Measurements from ENCODE around the gene AUTS2. TPM values are rescaled to one million over a fixed set of nuclear protein-coding genes. Genes with fewer than 3 reads are reported as not detected.

AUTS2 gene
- total and polyA plus RNA-seq, 4 donors, result 4.9 to 24.4 (median 7.0) TPM

DNA sequence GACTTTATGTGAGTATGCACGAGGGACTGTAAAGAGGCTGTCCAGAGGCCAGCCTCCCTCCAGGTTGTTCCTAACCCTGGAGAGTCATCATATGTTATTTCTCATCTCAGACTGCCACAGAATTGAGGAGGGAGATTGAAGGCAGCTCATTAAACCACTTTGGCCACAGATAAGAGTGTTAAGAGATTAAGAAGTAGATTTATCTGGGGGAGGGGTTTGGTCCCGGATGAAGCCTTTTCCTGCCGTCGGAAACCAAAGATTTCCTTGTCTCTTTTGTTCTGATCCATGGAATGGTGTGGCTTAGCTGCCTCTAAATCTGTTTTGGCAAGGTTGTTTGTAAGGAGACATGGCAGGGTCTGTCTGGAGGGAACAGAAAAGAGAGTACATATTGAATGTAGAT lies 338.8 kb downstream of the AUTS2 start:
- WGBS, result 78% methylated on average over 4 of the region's 4 CpGs
- no peak for DNase-seq (ENCODE audit: low spot score)
- H3K4me1 ChIP-seq (ENCODE audit: control insufficient read depth in 4 of 4, insufficient read depth in 4 of 4, low read length in 3 of 4), result peaks cover 0 to 4% (median 0%) of the 10 kb centered on the region in 4 donors
- TF ChIP-seq FOXA2 (IDR thresholded peaks at IDR 0.05), result no peak
- TF ChIP-seq, protein P1, sequence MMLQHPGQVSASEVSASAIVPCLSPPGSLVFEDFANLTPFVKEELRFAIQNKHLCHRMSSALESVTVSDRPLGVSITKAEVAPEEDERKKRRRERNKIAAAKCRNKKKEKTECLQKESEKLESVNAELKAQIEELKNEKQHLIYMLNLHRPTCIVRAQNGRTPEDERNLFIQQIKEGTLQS (IDR thresholded peaks at IDR 0.05), result no peak
- no peak for TF ChIP-seq HNF4A (conservative IDR thresholded peaks at IDR 0.05)
- TF ChIP-seq NR2F2 (IDR thresholded peaks at IDR 0.05), result no peak
- TF ChIP-seq, protein P2, sequence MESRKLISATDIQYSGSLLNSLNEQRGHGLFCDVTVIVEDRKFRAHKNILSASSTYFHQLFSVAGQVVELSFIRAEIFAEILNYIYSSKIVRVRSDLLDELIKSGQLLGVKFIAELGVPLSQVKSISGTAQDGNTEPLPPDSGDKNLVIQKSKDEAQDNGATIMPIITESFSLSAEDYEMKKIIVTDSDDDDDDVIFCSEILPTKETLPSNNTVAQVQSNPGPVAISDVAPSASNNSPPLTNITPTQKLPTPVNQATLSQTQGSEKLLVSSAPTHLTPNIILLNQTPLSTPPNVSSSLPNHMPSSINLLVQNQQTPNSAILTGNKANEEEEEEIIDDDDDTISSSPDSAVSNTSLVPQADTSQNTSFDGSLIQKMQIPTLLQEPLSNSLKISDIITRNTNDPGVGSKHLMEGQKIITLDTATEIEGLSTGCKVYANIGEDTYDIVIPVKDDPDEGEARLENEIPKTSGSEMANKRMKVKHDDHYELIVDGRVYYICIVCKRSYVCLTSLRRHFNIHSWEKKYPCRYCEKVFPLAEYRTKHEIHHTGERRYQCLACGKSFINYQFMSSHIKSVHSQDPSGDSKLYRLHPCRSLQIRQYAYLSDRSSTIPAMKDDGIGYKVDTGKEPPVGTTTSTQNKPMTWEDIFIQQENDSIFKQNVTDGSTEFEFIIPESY (IDR thresholded peaks at IDR 0.05), result no peak
- TF ChIP-seq TAF1 (conservative IDR thresholded peaks at IDR 0.05), result no peak
- TF ChIP-seq, protein P3, sequence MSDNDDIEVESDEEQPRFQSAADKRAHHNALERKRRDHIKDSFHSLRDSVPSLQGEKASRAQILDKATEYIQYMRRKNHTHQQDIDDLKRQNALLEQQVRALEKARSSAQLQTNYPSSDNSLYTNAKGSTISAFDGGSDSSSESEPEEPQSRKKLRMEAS (IDR thresholded peaks at IDR 0.05), result no peak
- no peak for TF ChIP-seq EGR1 (IDR thresholded peaks at IDR 0.05; ENCODE audit: low read depth in 2 of 2)
- TF ChIP-seq GABPA (IDR thresholded peaks at IDR 0.05 in 1 of 2, conservative IDR thresholded peaks at IDR 0.05 in 1 of 2), result no peak
- no peak for TF ChIP-seq HNF4G (IDR thresholded peaks at IDR 0.05)
- no peak for TF ChIP-seq SP1 (IDR thresholded peaks at IDR 0.05)
- no peak for TF ChIP-seq YY1 (IDR thresholded peaks at IDR 0.05)
- TF ChIP-seq FOXA1 (IDR thresholded peaks at IDR 0.05), result no peak
- no peak for TF ChIP-seq JUND (IDR thresholded peaks at IDR 0.05)
- TF ChIP-seq RXRA (IDR thresholded peaks at IDR 0.05), result no peak
- TF ChIP-seq, protein P4, sequence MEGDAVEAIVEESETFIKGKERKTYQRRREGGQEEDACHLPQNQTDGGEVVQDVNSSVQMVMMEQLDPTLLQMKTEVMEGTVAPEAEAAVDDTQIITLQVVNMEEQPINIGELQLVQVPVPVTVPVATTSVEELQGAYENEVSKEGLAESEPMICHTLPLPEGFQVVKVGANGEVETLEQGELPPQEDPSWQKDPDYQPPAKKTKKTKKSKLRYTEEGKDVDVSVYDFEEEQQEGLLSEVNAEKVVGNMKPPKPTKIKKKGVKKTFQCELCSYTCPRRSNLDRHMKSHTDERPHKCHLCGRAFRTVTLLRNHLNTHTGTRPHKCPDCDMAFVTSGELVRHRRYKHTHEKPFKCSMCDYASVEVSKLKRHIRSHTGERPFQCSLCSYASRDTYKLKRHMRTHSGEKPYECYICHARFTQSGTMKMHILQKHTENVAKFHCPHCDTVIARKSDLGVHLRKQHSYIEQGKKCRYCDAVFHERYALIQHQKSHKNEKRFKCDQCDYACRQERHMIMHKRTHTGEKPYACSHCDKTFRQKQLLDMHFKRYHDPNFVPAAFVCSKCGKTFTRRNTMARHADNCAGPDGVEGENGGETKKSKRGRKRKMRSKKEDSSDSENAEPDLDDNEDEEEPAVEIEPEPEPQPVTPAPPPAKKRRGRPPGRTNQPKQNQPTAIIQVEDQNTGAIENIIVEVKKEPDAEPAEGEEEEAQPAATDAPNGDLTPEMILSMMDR (IDR thresholded peaks at IDR 0.05; ENCODE audit: low read depth, low read length, missing input control), result no peak
- no peaks in the 10 kb centered on the region for H3K27me3 ChIP-seq (ENCODE audit: control insufficient read depth in 4 of 4, insufficient read depth in 4 of 4, low read length in 3 of 4)
- H3K36me3 ChIP-seq (ENCODE audit: control insufficient read depth in 4 of 4, insufficient read depth in 3 of 4, low read depth in 1 of 4, low read length in 3 of 4), result no peaks in the 10 kb centered on the region
- H3K9me3 ChIP-seq (ENCODE audit: control insufficient read depth in 4 of 4, low read length in 3 of 4), result no peaks in the 10 kb centered on the region
- H3K27ac ChIP-seq (ENCODE audit: low read depth in 1 of 2, low read length in 2 of 2), result no peak overlapping the region
- H3K4me3 ChIP-seq (ENCODE audit: low read depth in 1 of 3, low read length in 3 of 3), result no peak overlapping the region
- H3K9ac ChIP-seq (ENCODE audit: low read depth in 1 of 2, low read length in 2 of 2), result no peak overlapping the region

DNA sequence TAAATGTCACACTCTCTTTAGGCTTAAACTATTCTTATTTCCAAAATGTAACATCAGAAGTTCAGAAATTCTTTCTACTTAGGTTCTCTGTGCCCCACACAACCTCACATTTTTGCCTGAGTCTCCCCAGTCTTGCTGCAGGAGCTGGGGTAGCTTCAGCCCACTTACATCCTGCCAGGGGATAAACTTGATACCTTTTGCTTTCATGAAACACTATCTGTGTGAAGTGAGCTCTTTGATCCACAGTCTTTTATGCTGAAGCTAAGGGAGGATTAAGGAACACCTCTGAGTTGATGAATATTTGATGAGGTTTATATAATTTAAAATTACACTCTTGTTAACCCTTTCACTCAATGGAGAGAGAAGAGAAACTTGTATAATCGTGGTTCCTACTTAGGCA lies 341.0 kb downstream of the AUTS2 start:
- Histone ChIP-seq H3K9me3 (ENCODE audit: control insufficient read depth in 4 of 4, low read length in 3 of 4) (no peaks in the 10 kb centered on the region), H3K27me3 (ENCODE audit: control insufficient read depth in 4 of 4, insufficient read depth in 4 of 4, low read length in 3 of 4) (no peaks in the 10 kb centered on the region), H3K9ac (ENCODE audit: low read depth in 1 of 2, low read length in 2 of 2) (no peak overlapping the region), H3K36me3 (ENCODE audit: control insufficient read depth in 4 of 4, insufficient read depth in 3 of 4, low read depth in 1 of 4, low read length in 3 of 4) (no peaks in the 10 kb centered on the region), H3K4me3 (ENCODE audit: low read depth in 1 of 3, low read length in 3 of 3) (no peak overlapping the region), H3K4me1 (ENCODE audit: control insufficient read depth in 4 of 4, insufficient read depth in 4 of 4, low read length in 3 of 4) (no peaks in the 10 kb centered on the region), H3K27ac (ENCODE audit: low read depth in 1 of 2, low read length in 2 of 2) (no peak overlapping the region)
- no peak for DNase-seq (ENCODE audit: low spot score)
- 80% methylated on average over 1 of the region's 1 CpG for WGBS
- TF ChIP-seq, protein P1 (IDR thresholded peaks at IDR 0.05), result no peak
- TF ChIP-seq YY1 (IDR thresholded peaks at IDR 0.05) (no peak), FOXA2 (IDR thresholded peaks at IDR 0.05) (no peak), FOXA1 (IDR thresholded peaks at IDR 0.05) (no peak), TAF1 (conservative IDR thresholded peaks at IDR 0.05) (no peak), HNF4G (IDR thresholded peaks at IDR 0.05) (no peak), HNF4A (conservative IDR thresholded peaks at IDR 0.05) (no peak), EGR1 (IDR thresholded peaks at IDR 0.05; ENCODE audit: low read depth in 2 of 2) (no peak), RXRA (IDR thresholded peaks at IDR 0.05) (no peak), SP1 (IDR thresholded peaks at IDR 0.05) (no peak), NR2F2 (IDR thresholded peaks at IDR 0.05) (no peak), GABPA (IDR thresholded peaks at IDR 0.05 in 1 of 2, conservative IDR thresholded peaks at IDR 0.05 in 1 of 2) (no peak), JUND (IDR thresholded peaks at IDR 0.05) (no peak), RAD21 (IDR thresholded peaks at IDR 0.05) (no peak)
- TF ChIP-seq, protein P5, sequence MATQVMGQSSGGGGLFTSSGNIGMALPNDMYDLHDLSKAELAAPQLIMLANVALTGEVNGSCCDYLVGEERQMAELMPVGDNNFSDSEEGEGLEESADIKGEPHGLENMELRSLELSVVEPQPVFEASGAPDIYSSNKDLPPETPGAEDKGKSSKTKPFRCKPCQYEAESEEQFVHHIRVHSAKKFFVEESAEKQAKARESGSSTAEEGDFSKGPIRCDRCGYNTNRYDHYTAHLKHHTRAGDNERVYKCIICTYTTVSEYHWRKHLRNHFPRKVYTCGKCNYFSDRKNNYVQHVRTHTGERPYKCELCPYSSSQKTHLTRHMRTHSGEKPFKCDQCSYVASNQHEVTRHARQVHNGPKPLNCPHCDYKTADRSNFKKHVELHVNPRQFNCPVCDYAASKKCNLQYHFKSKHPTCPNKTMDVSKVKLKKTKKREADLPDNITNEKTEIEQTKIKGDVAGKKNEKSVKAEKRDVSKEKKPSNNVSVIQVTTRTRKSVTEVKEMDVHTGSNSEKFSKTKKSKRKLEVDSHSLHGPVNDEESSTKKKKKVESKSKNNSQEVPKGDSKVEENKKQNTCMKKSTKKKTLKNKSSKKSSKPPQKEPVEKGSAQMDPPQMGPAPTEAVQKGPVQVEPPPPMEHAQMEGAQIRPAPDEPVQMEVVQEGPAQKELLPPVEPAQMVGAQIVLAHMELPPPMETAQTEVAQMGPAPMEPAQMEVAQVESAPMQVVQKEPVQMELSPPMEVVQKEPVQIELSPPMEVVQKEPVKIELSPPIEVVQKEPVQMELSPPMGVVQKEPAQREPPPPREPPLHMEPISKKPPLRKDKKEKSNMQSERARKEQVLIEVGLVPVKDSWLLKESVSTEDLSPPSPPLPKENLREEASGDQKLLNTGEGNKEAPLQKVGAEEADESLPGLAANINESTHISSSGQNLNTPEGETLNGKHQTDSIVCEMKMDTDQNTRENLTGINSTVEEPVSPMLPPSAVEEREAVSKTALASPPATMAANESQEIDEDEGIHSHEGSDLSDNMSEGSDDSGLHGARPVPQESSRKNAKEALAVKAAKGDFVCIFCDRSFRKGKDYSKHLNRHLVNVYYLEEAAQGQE (IDR thresholded peaks at IDR 0.05), result no peak
- TF ChIP-seq, protein P3 (IDR thresholded peaks at IDR 0.05), result no peak
- TF ChIP-seq, protein P4 (IDR thresholded peaks at IDR 0.05; ENCODE audit: low read depth, low read length, missing input control), result no peak
